AG04450 (cell line): ENCODE results near the gene GABRB1. TPM values are rescaled to one million over a fixed set of nuclear protein-coding genes. Genes with fewer than 3 reads are reported as not detected.

Experiments
- CTCF ChIA-PET: fragments of 300-600, 350-600 bp; formaldehyde crosslinking; extraction: SDS; loops from one replicate; lab custom pipeline; 2022; ENCODE audit warnings: antibody characterized with exemption, inconsistent platforms; lab: Charles Lee
- POLR2A ChIA-PET: fragments of 350-600 bp; formaldehyde crosslinking; extraction: SDS; loops from one replicate; lab custom pipeline; 2021; ENCODE audit warnings: antibody characterized with exemption, inconsistent platforms; lab: Yijun Ruan, JAX
- DNase-seq: peaks from one replicate; pipeline ENCODE4 v3.0.0-alpha.2; 2011; ENCODE audit warnings: low read depth, low spot score
- H3K27ac ChIP-seq: one replicate; pipeline ENCODE4 v1.5.1; 2012; ENCODE audit warnings: low read depth, low read length, control low read depth
- H3K27me3 ChIP-seq: one replicate; pipeline ENCODE4 v1.6.0; 2012; ENCODE audit warnings: low read length; ENCODE audit not compliant: control insufficient read depth, insufficient read depth
- H3K4me3 ChIP-seq: 2 replicates; pipeline ENCODE4 v1.5.1; 2011; ENCODE audit warnings: mild to moderate bottlenecking, low read depth, low read length, control low read depth
- H3K9me3 ChIP-seq: 2 replicates; pipeline ENCODE4 v1.5.1; 2012; ENCODE audit warnings: low read length; ENCODE audit not compliant: control insufficient read depth, insufficient read depth
- CTCF ChIP-seq: IDR thresholded peaks from 2 replicates; pipeline ENCODE4 v1.5.1; 2011; ENCODE audit warnings: low read depth, low read length, control low read depth, inconsistent platforms
- polyA plus RNA-seq: library from polyadenylated mRNA; depleted of rRNA; stranded (reverse); fragments of >200 nt; gene quantifications from 2 replicates; pipeline ENCODE4 v1.2.3, GENCODE V29; 2011

The GABRB1 gene
- polyA plus RNA-seq, 1 experiment = 8.1 TPM

- Histone ChIP-seq H3K27ac (no peak overlapping the region), H3K9me3 (no peaks in the 10 kb centered on the region), H3K4me3 (no peak overlapping the region), H3K27me3 (no peaks in the 10 kb centered on the region)
- TF ChIP-seq CTCF = no peak
- POLR2A ChIA-PET = no interaction called here
- CTCF ChIA-PET = no interaction called here
- DNase-seq = no peak
Observed at GRCh38 chr4:47418147-47418546, 386.8 kb downstream of the GABRB1 start.

GRCh38 chr4:47419296-47419695 is 387.9 kb downstream of the GABRB1 start:
- Histone ChIP-seq H3K4me3 (no peak overlapping the region), H3K27ac (no peak overlapping the region), H3K9me3 (no peaks in the 10 kb centered on the region), H3K27me3 (no peaks in the 10 kb centered on the region)
- POLR2A ChIA-PET = no interaction called here
- CTCF ChIA-PET = no interaction called here
- TF ChIP-seq CTCF = no peak
- no peak for DNase-seq

- no peak for DNase-seq
- no peaks in the 10 kb centered on the region; the same call in 1 of the 2 replicates for H3K9me3 ChIP-seq
- ChIA-PET CTCF (no interaction called here), POLR2A (no interaction called here)
- H3K27me3 ChIP-seq = no peaks in the 10 kb centered on the region
- TF ChIP-seq CTCF = no peak
- H3K27ac ChIP-seq = no peak overlapping the region
- H3K4me3 ChIP-seq = no peak overlapping the region
Observed at GRCh38 chr4:47425628-47426027, 394.3 kb downstream of the GABRB1 start.

- no peak for DNase-seq
- H3K27me3 ChIP-seq = no peaks in the 10 kb centered on the region
- no peaks in the 10 kb centered on the region; the same call in 1 of the 2 replicates for H3K9me3 ChIP-seq
- CTCF ChIA-PET = no interaction called here
- POLR2A ChIA-PET = no interaction called here
- no peak overlapping the region for H3K4me3 ChIP-seq
- H3K27ac ChIP-seq = no peak overlapping the region
- no peak for TF ChIP-seq CTCF
Observed at GRCh38 chr4:47427935-47428334, 396.6 kb downstream of the GABRB1 start.

- H3K27ac ChIP-seq = no peak overlapping the region
- ChIA-PET CTCF (interaction anchor here (0.6 kb wide), 1 partner anchor 389 kb away, joined by 3 read pairs; no protein-coding TSS in a partner anchor), POLR2A (no interaction called here)
- TF ChIP-seq CTCF = no peak
- H3K4me3 ChIP-seq = no peak overlapping the region
- H3K27me3 ChIP-seq = no peaks in the 10 kb centered on the region
- no peaks in the 10 kb centered on the region for H3K9me3 ChIP-seq
- DNase-seq = no peak
Observed at GRCh38 chr4:47432749-47433148, 401.4 kb downstream of the GABRB1 start.
